Heart left ventricle (tissue), 13 donors: ENCODE data around the gene NFIB.

Experiments
- CTCF ChIP-seq, 12 donors: fragments of 200-600 bp; sonication (generic) in 4 of 12; IDR thresholded peaks; one replicate each; pipeline versions ENCODE4 v1.5.0 to v1.8.0; 2018 to 2022; ENCODE audit warnings: antibody characterized with exemption in 12 of 12, mild to moderate bottlenecking in 5 of 12
- POLR2A ChIP-seq, 2 donors: fragments of 450-650 bp; IDR thresholded peaks; one replicate each; pipeline ENCODE4 v1.6.1; 2017; ENCODE audit warnings: antibody characterized with exemption in 2 of 2, mild to moderate bottlenecking in 2 of 2, moderate library complexity in 2 of 2
- donor health status: ischemic (EF 13 %, LVEDD 7.1; RV severe dilation, severe dysfunction).
- donor health status: DM: no; HTN: yes; CAD: no.
- donor health status: DM: no; HTN: no; CAD: no.
- donor health status: ischemic (EF 25% LVEDD 6.9; RV normal size, moderate dysfunction).
- donor health status: ischemic (EF 25% LVEDD 5.7; RV mildly dilated, moderate dysfunction).
- donor health status: ischemic (EF 35%, LVEDD 5.7; RV mildly dilated, moderate dysfunction).
- donor health status: nonischemic (EF 11% LVEDD 7.7; RV severe dilation, severe dysfunction).
- donor health status: DM: yes; HTN: yes; CAD: no.
- donor health status: PGD.
- donor health status: ischemic (EF 29% LVEDD 5.4; RV normal size, mild dysfunction).
- donor health status: nonischemic (EF 23%, LVEDD 6.1; RV moderate dilation, normal function).

- TF ChIP-seq CTCF (IDR thresholded peaks at IDR 0.05) (no peak), POLR2A (IDR thresholded peaks at IDR 0.05) (no peak)
Measured at GRCh38 chr9:14304259-14304658, 9.7 kb downstream of the NFIB start.
